Hepatocyte (in vitro differentiated cells): ENCODE measurements around the gene TMBIM1. TPM values are rescaled to one million over a fixed set of nuclear protein-coding genes. Genes with fewer than 3 reads are reported as not detected.

Experiments
- DNase-seq: peaks from one replicate; pipeline ENCODE4 v3.0.0-alpha.2; 2016; ENCODE audit warnings: low spot score
- H2AFZ ChIP-seq: fragments of 200-600 bp; sonication (generic); 2 replicates; pipeline ENCODE4 v1.6.0; 2016; ENCODE audit warnings: antibody characterized with exemption, mild to moderate bottlenecking
- H3K27ac ChIP-seq: fragments of 200-600 bp; sonication (generic); 2 replicates; pipeline ENCODE4 v1.5.1; 2016; ENCODE audit warnings: mild to moderate bottlenecking
- H3K27me3 ChIP-seq: fragments of 200-600 bp; sonication (generic); 2 replicates; pipeline ENCODE4 v1.6.1; 2016
- H3K36me3 ChIP-seq: fragments of 200-600 bp; sonication (generic); replicated peaks from 2 replicates; pipeline ENCODE4 v1.5.1; 2016; ENCODE audit warnings: low read depth; ENCODE audit not compliant: insufficient read depth
- H3K4me1 ChIP-seq: fragments of 200-600 bp; sonication (generic); 2 replicates; pipeline ENCODE4 v1.5.1; 2016; ENCODE audit warnings: mild to moderate bottlenecking, moderate library complexity; ENCODE audit not compliant: insufficient read depth
- H3K4me2 ChIP-seq: fragments of 200-600 bp; sonication (generic); 2 replicates; pipeline ENCODE4 v1.6.0; 2016
- H3K4me3 ChIP-seq: fragments of 200-600 bp; sonication (generic); 2 replicates; pipeline ENCODE4 v1.5.1; 2016; ENCODE audit warnings: mild to moderate bottlenecking
- H3K79me2 ChIP-seq: fragments of 200-600 bp; sonication (generic); 2 replicates; pipeline ENCODE4 v1.6.0; 2017; ENCODE audit warnings: mild to moderate bottlenecking
- H3K9me2 ChIP-seq: fragments of 200-600 bp; sonication (generic); replicated peaks from 2 replicates; pipeline ENCODE4 v1.6.0; 2017; ENCODE audit warnings: mild to moderate bottlenecking; ENCODE audit not compliant: insufficient read depth
- H3K9me3 ChIP-seq: fragments of 200-600 bp; sonication (generic); 2 replicates; pipeline ENCODE4 v1.5.1; 2016; ENCODE audit warnings: low read depth, mild to moderate bottlenecking
- H4K20me1 ChIP-seq: fragments of 200-600 bp; sonication (generic); 2 replicates; pipeline ENCODE4 v1.6.0; 2016; ENCODE audit warnings: mild to moderate bottlenecking; ENCODE audit not compliant: insufficient read depth, poor library complexity, severe bottlenecking
- CTCF ChIP-seq: fragments of 200-600 bp; sonication (generic); IDR thresholded peaks from 2 replicates; pipeline ENCODE4 v1.5.1; 2016; ENCODE audit warnings: antibody characterized with exemption, mild to moderate bottlenecking; ENCODE audit not compliant: poor library complexity
- EZH2 ChIP-seq: fragments of 200-600 bp; sonication (generic); IDR thresholded peaks from 2 replicates; pipeline ENCODE4 v1.6.1; 2016; ENCODE audit warnings: antibody characterized with exemption, mild to moderate bottlenecking, borderline replicate concordance
- EZH2phosphoT487 ChIP-seq: fragments of 200-600 bp; sonication (generic); IDR thresholded peaks from one replicate; pipeline ENCODE4 v1.6.1; 2018; ENCODE audit warnings: antibody characterized with exemption, mild to moderate bottlenecking, low read depth, moderate library complexity; ENCODE audit not compliant: unreplicated experiment, severe bottlenecking
- WGBS: methylation state at CpG from one replicate; pipeline ENCODE4 v1.1.6; 2016; ENCODE audit warnings: low lambda C conversion rate; ENCODE audit errors: missing lambda C conversion rate; 5-methylcytosine and 5-hydroxymethylcytosine counted together
- polyA plus RNA-seq: library from polyadenylated mRNA; unstranded; fragments of >200 nt; fragmentation: Nextera tagmentation; extraction: Ambion mirVana; gene quantifications from 2 replicates; pipeline ENCODE4 v1.2.1, GENCODE V29; 2016
- total RNA-seq: library from RNA; depleted of rRNA; stranded (reverse); fragments of >200 nt; gene quantifications from 2 replicates; pipeline ENCODE4 v1.2.3, GENCODE V29; 2014

TMBIM1 gene
- total and polyA plus RNA-seq, 2 experiments from 2014 or later, result 224 to 302 TPM

GRCh38 chr2:218261423-218262236 lies 30.7 kb downstream of the TMBIM1 start:
- H3K4me1 ChIP-seq, result peaks cover 54% of the 10 kb centered on the region
- H2AFZ ChIP-seq, result no peak overlapping the region
- peak overlapping the region; percentile 89 for H3K27ac ChIP-seq
- 45% methylated on average over 8 of the region's 8 CpGs for WGBS
- H3K4me2 ChIP-seq, result peak overlapping the region; percentile 57
- H3K27me3 ChIP-seq, result no peaks in the 10 kb centered on the region
- no peaks in the 10 kb centered on the region for H3K9me3 ChIP-seq
- DNase-seq, result peak; percentile 53
- H3K9me2 ChIP-seq, result no peaks in the 10 kb centered on the region
- no peak for TF ChIP-seq EZH2
- no peak for TF ChIP-seq EZH2phosphoT487
- H3K4me3 ChIP-seq, result no peak overlapping the region
- H4K20me1 ChIP-seq, result no peaks in the 10 kb centered on the region
- H3K79me2 ChIP-seq, result peaks cover 5% of the 10 kb centered on the region
- H3K36me3 ChIP-seq, result no peaks in the 10 kb centered on the region

GRCh38 chr2:218260742-218261422 lies 31.4 kb downstream of the TMBIM1 start, which contains the start of gene GPBAR1:
TSS of gene GPBAR1 (plus strand) at chr2:218261015. CDS start at chr2:218262725, 1,710 bp downstream.
- Histone ChIP-seq H3K4me1 (peaks cover 54% of the 10 kb centered on the region), H3K4me3 (no peak within 1 kb of the TSS), H3K27ac (peak within 1 kb of the TSS; percentile 89), H3K79me2 (peaks cover 5% of the 10 kb centered on the region), H3K4me2 (peak within 1 kb of the TSS; percentile 57), H3K9me3 (no peaks in the 10 kb centered on the region), H2AFZ (no peak within 1 kb of the TSS), H3K36me3 (peaks cover 3% of the 10 kb centered on the region), H3K9me2 (no peaks in the 10 kb centered on the region), H4K20me1 (no peaks in the 10 kb centered on the region), H3K27me3 (no peaks in the 10 kb centered on the region)
- TF ChIP-seq EZH2, result no peak
- TF ChIP-seq EZH2phosphoT487, result no peak
- peak; percentile 8 for TF ChIP-seq CTCF
- 41% methylated on average over 9 of the region's 10 CpGs for WGBS
- peak; percentile 67 for DNase-seq

- no peak overlapping the region for H2AFZ ChIP-seq
- no peaks in the 10 kb centered on the region for H3K27me3 ChIP-seq
- peaks cover 8% of the 10 kb centered on the region for H3K36me3 ChIP-seq
- no peaks in the 10 kb centered on the region for H3K9me3 ChIP-seq
- 85% methylated on average over 5 of the region's 5 CpGs for WGBS
- H3K9me2 ChIP-seq, result no peaks in the 10 kb centered on the region
- H3K4me1 ChIP-seq, result peaks cover 52% of the 10 kb centered on the region
- H4K20me1 ChIP-seq, result no peaks in the 10 kb centered on the region
- no peak for DNase-seq
- TF ChIP-seq EZH2 (no peak), CTCF (no peak), EZH2phosphoT487 (no peak)
- H3K4me3 ChIP-seq, result no peak overlapping the region
- H3K4me2 ChIP-seq, result peak overlapping the region; percentile 57
- H3K79me2 ChIP-seq, result peaks cover 5% of the 10 kb centered on the region
- peak overlapping the region; percentile 89 for H3K27ac ChIP-seq
Measured at GRCh38 chr2:218260166-218260565, 32.1 kb downstream of the TMBIM1 start.
